Spleen (tissue), 11 donors: ENCODE measurements around the gene TXN. TPM values are rescaled to one million over a fixed set of nuclear protein-coding genes. Genes with fewer than 3 reads are reported as not detected.

ENCODE experiments used
- DNase-seq: peaks from one replicate; pipeline ENCODE4 v3.0.0-alpha.2; 2020
- H3K27ac ChIP-seq, 8 donors: fragments of 200-600 bp; sonication (generic) in 7 of 8; 1 replicate in 4 of 8; 2 replicates in 4 of 8; pipeline versions ENCODE4 v1.5.0 to v1.8.0; 2016 to 2021; ENCODE audit warnings: inconsistent platforms in 4 of 8, mild to moderate bottlenecking in 4 of 8, moderate library complexity in 1 of 8
- H3K27me3 ChIP-seq, 7 donors: fragments of 200-600 bp; sonication (generic) in 6 of 7; replicated peaks in 1 of 7; 1 replicate in 4 of 7; 2 replicates in 3 of 7; pipeline versions ENCODE4 v1.5.0 to v1.8.0; 2016 to 2021; ENCODE audit warnings: inconsistent platforms in 3 of 7, mild to moderate bottlenecking in 1 of 7
- H3K36me3 ChIP-seq, 6 donors: fragments of 200-600 bp; sonication (generic) in 5 of 6; 1 replicate in 4 of 6; 2 replicates in 2 of 6; pipeline versions ENCODE4 v1.5.0 to v1.8.0; 2016 to 2021; ENCODE audit warnings: inconsistent platforms in 2 of 6
- H3K4me1 ChIP-seq, 6 donors: fragments of 200-600 bp; sonication (generic) in 5 of 6; 1 replicate in 3 of 6; 2 replicates in 3 of 6; pipeline versions ENCODE4 v1.5.0 to v1.8.0; 2016 to 2021; ENCODE audit warnings: inconsistent platforms in 3 of 6
- H3K4me3 ChIP-seq, 8 donors: fragments of 200-600 bp; sonication (generic) in 7 of 8; 1 replicate in 4 of 8; 2 replicates in 4 of 8; pipeline versions ENCODE4 v1.5.0 to v1.8.0; 2016 to 2021; ENCODE audit warnings: inconsistent platforms in 4 of 8, mild to moderate bottlenecking in 4 of 8, moderate library complexity in 2 of 8
- H3K9me3 ChIP-seq, 8 donors: fragments of 200-600 bp; sonication (generic) in 7 of 8; 1 replicate in 4 of 8; 2 replicates in 4 of 8; pipeline versions ENCODE4 v1.5.0 to v1.8.0; 2016 to 2021; ENCODE audit warnings: inconsistent platforms in 4 of 8
- CTCF ChIP-seq, 11 experiments: fragments of 200-600 bp in 7 of 11; fragments of 450-650 bp in 4 of 11; sonication (generic) in 4 of 11; IDR thresholded peaks in 8 of 11; conservative IDR thresholded peaks in 3 of 11; 1 replicate in 7 of 11; 2 replicates in 4 of 11; pipeline versions ENCODE4 v1.4.0 to v1.8.0; 2016 to 2021; ENCODE audit warnings: antibody characterized with exemption in 11 of 11, inconsistent platforms in 4 of 11, mild to moderate bottlenecking in 1 of 11
- POLR2A ChIP-seq, 3 donors: fragments of 450-650 bp; IDR thresholded peaks; one replicate each; pipeline ENCODE4 v1.5.1; 2017; ENCODE audit warnings: antibody characterized with exemption in 3 of 3, mild to moderate bottlenecking in 1 of 3
- POLR2AphosphoS5 ChIP-seq, 3 donors: sonication (generic); formaldehyde crosslinking; IDR thresholded peaks; one replicate each; pipeline ENCODE4 v1.5.1; 2017; ENCODE audit warnings: antibody characterized with exemption in 3 of 3
- WGBS, 5 donors: extraction: QIAGEN DNeasy Blood & Tissue Kit in 3 of 5; methylation state at CpG; one replicate each; pipeline versions ENCODE4 v1.1.5 to v1.1.7; 2013 to 2018; 5-methylcytosine and 5-hydroxymethylcytosine counted together
- intact Hi-C: fragments of 100-400 bp; cut with DNase I; formaldehyde crosslinking; loops from one replicate; pipeline ENCODE4 v1.15.0; 2023; ENCODE audit warnings: low total_unique reads
- polyA plus RNA-seq, 3 donors: library from polyadenylated mRNA; stranded (reverse); fragments of 200-250 nt; gene quantifications; one replicate each; pipeline ENCODE4 v1.2.1, GENCODE V29; 2013
- total RNA-seq, 7 donors: library from RNA; depleted of rRNA in 3 of 7; stranded (reverse); fragments of >200 nt in 3 of 7; fragmentation: NEBNext Ultra II Directional in 4 of 7; extraction: Animal tissue kit (Norgen Biotek cat#: 25700) in 4 of 7; gene quantifications; one replicate each; pipeline versions ENCODE4 v1.1.0 to v1.2.1, GENCODE V29; 2016 to 2021
- donor health status: healthy with polysubstance abuse.
- donor health status: DM: no; HTN: no; CAD: no; lungs with moderate emphysema.
- donor health status: DM: no; HTN: no; CAD: no.
- donor health status: Bipolar disorder and iron deficiency.
- donor health status: healthy.
- donor health status: DM: no; HTN: no; CAD: no.
- donor health status: DM: yes; HTN: yes; CAD: no.

TXN gene
- total and polyA plus RNA-seq, 10 donors = 74.4 to 196 (median 106) TPM

- Histone ChIP-seq H3K27me3 (peaks cover 0 to 9% (median 0%) of the 10 kb centered on the region in 7 donors), H3K4me3 (no peak overlapping the region), H3K4me1 (no peaks in the 10 kb centered on the region), H3K9me3 (no peaks in the 10 kb centered on the region), H3K27ac (no peak overlapping the region), H3K36me3 (no peaks in the 10 kb centered on the region)
- TF ChIP-seq POLR2A (IDR thresholded peaks at IDR 0.05) (no peak), CTCF (IDR thresholded peaks at IDR 0.05 in 8 of 11, conservative IDR thresholded peaks at IDR 0.05 in 3 of 11) (no peak), POLR2AphosphoS5 (IDR thresholded peaks at IDR 0.05) (no peak)
- DNase-seq = no peak
- intact Hi-C loops = no loop called here
- WGBS, 5 donors = 72 to 88% (median 84%) methylated on average over 2 to 3 of the region's 3 CpGs
These were observed 21.9 kb upstream of the TXN start for GRCh38 chr9:110278080-110278707.

- H3K4me3 ChIP-seq = no peak overlapping the region
- no peak overlapping the region for H3K27ac ChIP-seq
- H3K27me3 ChIP-seq = peaks cover 0 to 6% (median 0%) of the 10 kb centered on the region in 7 donors
- H3K9me3 ChIP-seq = no peaks in the 10 kb centered on the region
- no peaks in the 10 kb centered on the region for H3K36me3 ChIP-seq
- no peaks in the 10 kb centered on the region for H3K4me1 ChIP-seq
- TF ChIP-seq CTCF (IDR thresholded peaks at IDR 0.05 in 8 of 11, conservative IDR thresholded peaks at IDR 0.05 in 3 of 11) (no peak), POLR2AphosphoS5 (IDR thresholded peaks at IDR 0.05) (no peak), POLR2A (IDR thresholded peaks at IDR 0.05) (no peak)
- WGBS, 5 donors = 61 to 88% (median 76%) methylated on average over 3 of the region's 3 CpGs
- no peak for DNase-seq
- intact Hi-C loops = no loop called here
These were observed 20.5 kb upstream of the TXN start for GRCh38 chr9:110276781-110277180.

GRCh38 chr9:110270211-110270995, 14.1 kb upstream of the TXN start:
- Histone ChIP-seq H3K27ac (no peak overlapping the region), H3K9me3 (no peaks in the 10 kb centered on the region), H3K27me3 (no peaks in the 10 kb centered on the region), H3K4me1 (no peaks in the 10 kb centered on the region), H3K4me3 (no peak overlapping the region), H3K36me3 (no peaks in the 10 kb centered on the region)
- intact Hi-C loops = no loop called here
- WGBS, 5 donors = 84 to 96% (median 91%) methylated on average over 3 of the region's 3 CpGs
- TF ChIP-seq POLR2AphosphoS5 (IDR thresholded peaks at IDR 0.05) = no peak
- no peak for TF ChIP-seq POLR2A (IDR thresholded peaks at IDR 0.05)
- no peak for TF ChIP-seq CTCF (IDR thresholded peaks at IDR 0.05 in 8 of 11, conservative IDR thresholded peaks at IDR 0.05 in 3 of 11)
- DNase-seq = no peak

GRCh38 chr9:110266795-110267194, 10.5 kb upstream of the TXN start:
- 8 to 96% (median 48%) methylated on average over 1 of the region's 1 CpG; no CpG with 5 or more reads in 1 of the 5 donors for WGBS, 5 donors
- H3K27ac ChIP-seq = no peak overlapping the region
- intact Hi-C loops = no loop called here
- H3K4me3 ChIP-seq = no peak overlapping the region
- TF ChIP-seq POLR2A (IDR thresholded peaks at IDR 0.05) = no peak
- TF ChIP-seq POLR2AphosphoS5 (IDR thresholded peaks at IDR 0.05) = no peak
- TF ChIP-seq CTCF (IDR thresholded peaks at IDR 0.05 in 8 of 11, conservative IDR thresholded peaks at IDR 0.05 in 3 of 11) = no peak
- DNase-seq = no peak
- H3K4me1 ChIP-seq = no peaks in the 10 kb centered on the region
- no peaks in the 10 kb centered on the region for H3K36me3 ChIP-seq
- H3K27me3 ChIP-seq = no peaks in the 10 kb centered on the region
- no peaks in the 10 kb centered on the region for H3K9me3 ChIP-seq
